ENCODE measurements around the gene TMEM171. TPM values are rescaled to one million over a fixed set of nuclear protein-coding genes. Genes with fewer than 3 reads are reported as not detected.
A peak's percentile ranks its signal among the peaks of the same experiment; 100 is the strongest.

TMEM171 gene
- polyA plus RNA-seq, 1 donor (not counting 4 experiments of a cell fraction or from before 2014, with no cell fraction given), result 8.7 TPM

DNA sequence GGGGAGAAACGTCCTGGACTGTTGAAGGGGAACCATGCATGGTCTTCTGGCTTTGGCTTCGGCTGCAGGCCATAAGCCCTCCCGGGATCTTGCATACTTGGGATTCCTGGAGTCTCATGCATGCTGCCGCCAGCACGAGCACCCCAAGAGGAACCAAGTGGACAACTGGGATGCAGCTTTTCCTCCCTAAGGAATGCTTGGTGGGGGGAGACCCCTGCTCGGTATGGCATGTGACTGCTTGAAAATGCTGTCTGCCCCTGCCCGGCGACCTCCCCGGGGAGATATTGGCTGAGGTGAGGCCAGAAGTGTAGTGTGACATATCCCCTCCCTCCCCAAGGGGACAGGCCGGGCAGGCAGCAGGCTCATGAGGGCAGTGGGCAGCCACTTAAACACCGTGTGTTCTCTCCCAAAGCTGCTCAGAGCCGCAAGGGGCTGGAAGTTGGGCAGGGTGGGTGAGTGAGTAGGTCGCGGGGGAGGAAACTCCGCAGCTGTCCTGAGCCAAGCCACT, 15.7 kb downstream of the TMEM171 start:
- Histone ChIP-seq H3K9me1 (ENCODE audit: control insufficient read depth, extremely low read depth, insufficient read depth, low read length) (no peaks in the 10 kb centered on the region), H3K4me3 (ENCODE audit: control insufficient read depth in 2 of 3, extremely low read depth in 1 of 3, insufficient read depth in 2 of 3, low read depth in 1 of 3, low read length in 3 of 3) (no peak overlapping the region), H4K20me1 (ENCODE audit: control insufficient read depth, extremely low read depth, insufficient read depth, low read length) (no peaks in the 10 kb centered on the region), H3K27ac (ENCODE audit: control insufficient read depth, insufficient read depth, low read length) (no peak overlapping the region), H3K36me3 (ENCODE audit: control insufficient read depth in 2 of 2, extremely low read depth in 1 of 2, insufficient read depth in 2 of 2, low read length in 2 of 2) (peaks cover 0 to 2% of the 10 kb centered on the region in 2 experiments), H3K27me3 (ENCODE audit: control insufficient read depth, extremely low read depth, insufficient read depth, low read length) (no peaks in the 10 kb centered on the region), H3K79me2 (ENCODE audit: control insufficient read depth, insufficient read depth, low read length) (no peaks in the 10 kb centered on the region), H2AFZ (ENCODE audit: control insufficient read depth, low read length) (no peak overlapping the region), H3K4me1 (ENCODE audit: control insufficient read depth, extremely low read depth, insufficient read depth, low read length) (peaks cover 8% of the 10 kb centered on the region), H3K9me3 (ENCODE audit: control insufficient read depth, low read depth, low read length) (no peaks in the 10 kb centered on the region), H3K4me2 (ENCODE audit: control insufficient read depth, extremely low read depth, insufficient read depth, low read depth, low read length) (no peak overlapping the region), H3K9ac (ENCODE audit: control insufficient read depth, extremely low read depth, insufficient read depth, low read length) (no peak overlapping the region)
- DNase-seq (ENCODE audit: low read depth, low spot score) (no peak), FAIRE-seq (no peak)
- dilution Hi-C loops (cut with MboI; ENCODE audit: extremely low pct_ligation_motif_present, low sequenced_read_pairs), result no loop called here
- TF ChIP-seq EZH2 (IDR thresholded peaks at IDR 0.05; ENCODE audit: low read length), result no peak
- TF ChIP-seq, protein P1, sequence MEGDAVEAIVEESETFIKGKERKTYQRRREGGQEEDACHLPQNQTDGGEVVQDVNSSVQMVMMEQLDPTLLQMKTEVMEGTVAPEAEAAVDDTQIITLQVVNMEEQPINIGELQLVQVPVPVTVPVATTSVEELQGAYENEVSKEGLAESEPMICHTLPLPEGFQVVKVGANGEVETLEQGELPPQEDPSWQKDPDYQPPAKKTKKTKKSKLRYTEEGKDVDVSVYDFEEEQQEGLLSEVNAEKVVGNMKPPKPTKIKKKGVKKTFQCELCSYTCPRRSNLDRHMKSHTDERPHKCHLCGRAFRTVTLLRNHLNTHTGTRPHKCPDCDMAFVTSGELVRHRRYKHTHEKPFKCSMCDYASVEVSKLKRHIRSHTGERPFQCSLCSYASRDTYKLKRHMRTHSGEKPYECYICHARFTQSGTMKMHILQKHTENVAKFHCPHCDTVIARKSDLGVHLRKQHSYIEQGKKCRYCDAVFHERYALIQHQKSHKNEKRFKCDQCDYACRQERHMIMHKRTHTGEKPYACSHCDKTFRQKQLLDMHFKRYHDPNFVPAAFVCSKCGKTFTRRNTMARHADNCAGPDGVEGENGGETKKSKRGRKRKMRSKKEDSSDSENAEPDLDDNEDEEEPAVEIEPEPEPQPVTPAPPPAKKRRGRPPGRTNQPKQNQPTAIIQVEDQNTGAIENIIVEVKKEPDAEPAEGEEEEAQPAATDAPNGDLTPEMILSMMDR (optimal IDR thresholded peaks at IDR 0.05 in 1 of 3, IDR thresholded peaks at IDR 0.05 in 1 of 3, conservative IDR thresholded peaks at IDR 0.05 in 1 of 3; ENCODE audit: extremely low read depth in 1 of 3, insufficient read depth in 2 of 3, low read length in 3 of 3), result no peak

DNA sequence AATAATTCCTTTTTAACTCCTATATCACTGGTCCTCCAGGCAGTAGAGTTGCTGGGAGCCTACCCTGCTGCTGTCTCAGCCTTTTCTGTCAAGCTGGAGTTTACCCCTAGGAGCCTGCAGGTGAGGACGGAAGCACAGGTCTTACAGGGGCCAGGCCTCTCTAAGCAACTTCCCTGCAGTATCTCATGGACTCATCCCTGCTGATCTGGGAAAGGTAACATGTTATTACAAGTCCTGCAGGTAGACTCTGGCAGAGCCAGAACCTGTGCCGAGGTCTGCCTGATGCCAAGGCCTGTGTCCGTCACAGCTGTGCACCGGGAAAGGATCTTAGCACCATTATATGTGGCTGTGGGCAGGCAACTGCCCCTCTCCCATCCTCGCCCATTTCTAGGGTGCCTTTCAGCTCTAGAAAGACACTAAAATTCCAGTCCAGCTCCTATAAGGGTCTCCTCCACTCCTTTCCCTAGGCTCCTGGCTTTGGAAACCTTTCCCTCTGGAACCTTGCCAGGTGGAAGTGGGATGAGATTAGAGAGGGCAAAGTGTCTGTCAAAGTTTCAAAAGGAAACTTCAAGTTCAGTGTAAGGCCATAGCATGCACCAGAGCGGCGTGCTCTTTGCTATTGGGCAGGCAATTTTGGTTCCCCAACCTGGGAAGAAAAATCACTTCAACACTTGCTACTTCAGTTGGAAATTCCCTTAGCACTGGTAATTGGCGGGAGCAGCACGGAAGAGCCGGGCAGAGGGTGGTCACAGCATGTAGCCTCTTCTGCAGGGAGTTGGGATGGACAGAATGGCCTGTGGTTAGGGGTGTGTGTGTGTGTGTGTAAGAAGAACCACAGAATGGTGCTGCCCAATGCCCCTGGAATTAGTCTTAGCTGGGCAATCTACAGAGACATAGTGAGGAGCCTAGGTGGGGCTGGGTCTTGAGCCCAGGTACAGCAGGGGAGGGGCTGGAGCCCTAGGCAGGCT, 17.5 kb downstream of the TMEM171 start:
- TF ChIP-seq, protein P1 (optimal IDR thresholded peaks at IDR 0.05 in 1 of 3, IDR thresholded peaks at IDR 0.05 in 1 of 3, conservative IDR thresholded peaks at IDR 0.05 in 1 of 3; ENCODE audit: extremely low read depth in 1 of 3, insufficient read depth in 2 of 3, low read length in 3 of 3), result no peak
- TF ChIP-seq EZH2 (IDR thresholded peaks at IDR 0.05; ENCODE audit: low read length), result no peak
- dilution Hi-C loops (cut with MboI; ENCODE audit: extremely low pct_ligation_motif_present, low sequenced_read_pairs), result no loop called here
- FAIRE-seq, result peak; percentile 88

More for the DNA sequence above, 17.5 kb downstream of the TMEM171 start:
- Histone ChIP-seq H3K9ac (ENCODE audit: control insufficient read depth, extremely low read depth, insufficient read depth, low read length) (no peak overlapping the region), H3K4me3 (ENCODE audit: control insufficient read depth in 2 of 3, extremely low read depth in 1 of 3, insufficient read depth in 2 of 3, low read depth in 1 of 3, low read length in 3 of 3) (no peak overlapping the region), H3K4me2 (ENCODE audit: control insufficient read depth, extremely low read depth, insufficient read depth, low read depth, low read length) (peak overlapping the region; percentile 28), H3K79me2 (ENCODE audit: control insufficient read depth, insufficient read depth, low read length) (no peaks in the 10 kb centered on the region), H3K9me3 (ENCODE audit: control insufficient read depth, low read depth, low read length) (no peaks in the 10 kb centered on the region), H2AFZ (ENCODE audit: control insufficient read depth, low read length) (peak overlapping the region; percentile 66), H3K4me1 (ENCODE audit: control insufficient read depth, extremely low read depth, insufficient read depth, low read length) (peaks cover 8% of the 10 kb centered on the region), H3K36me3 (ENCODE audit: control insufficient read depth in 2 of 2, extremely low read depth in 1 of 2, insufficient read depth in 2 of 2, low read length in 2 of 2) (no peaks in the 10 kb centered on the region), H3K9me1 (ENCODE audit: control insufficient read depth, extremely low read depth, insufficient read depth, low read length) (no peaks in the 10 kb centered on the region), H3K27me3 (ENCODE audit: control insufficient read depth, extremely low read depth, insufficient read depth, low read length) (no peaks in the 10 kb centered on the region), H3K27ac (ENCODE audit: control insufficient read depth, insufficient read depth, low read length) (no peak overlapping the region), H4K20me1 (ENCODE audit: control insufficient read depth, extremely low read depth, insufficient read depth, low read length) (no peaks in the 10 kb centered on the region)
- DNase-seq (ENCODE audit: low read depth, low spot score), result no peak

Measured in keratinocyte (primary cell).